Mesenchymal stem cell (in vitro differentiated cells and primary cell): ENCODE data around the gene ZSWIM6.

Experiments used
- DNase-seq: peaks from one replicate; pipeline ENCODE4 v3.0.0-alpha.2; 2013
- H2AFZ ChIP-seq: one replicate; pipeline ENCODE4 v1.6.1; 2013; ENCODE audit warnings: low read depth, mild to moderate bottlenecking, control low read depth, inconsistent platforms, low read length, moderate library complexity
- H2AK5ac ChIP-seq: 2 replicates; pipeline ENCODE4 v1.6.1; 2013; ENCODE audit warnings: low read length, moderate library complexity, mild to moderate bottlenecking, inconsistent platforms; ENCODE audit not compliant: severe bottlenecking
- H2BK120ac ChIP-seq: one replicate; pipeline ENCODE4 v1.6.1; 2013; ENCODE audit warnings: low read depth, mild to moderate bottlenecking, inconsistent platforms, low read length, moderate library complexity
- H2BK12ac ChIP-seq, 2 experiments: one replicate each; pipeline ENCODE4 v1.6.1; 2013; ENCODE audit warnings: inconsistent platforms in 2 of 2, low read length in 2 of 2, mild to moderate bottlenecking in 2 of 2, moderate library complexity in 2 of 2, control low read depth in 1 of 2
- H2BK15ac ChIP-seq: one replicate; pipeline ENCODE4 v1.6.1; 2013; ENCODE audit warnings: mild to moderate bottlenecking, low read depth, inconsistent platforms; ENCODE audit not compliant: poor library complexity, severe bottlenecking
- H2BK5ac ChIP-seq: 2 replicates; pipeline ENCODE4 v1.6.1; 2013; ENCODE audit warnings: low read depth, mild to moderate bottlenecking, low read length, control low read depth, inconsistent platforms; ENCODE audit not compliant: poor library complexity, severe bottlenecking
- H3K14ac ChIP-seq, 2 experiments: one replicate each; pipeline ENCODE4 v1.6.1; 2013; ENCODE audit warnings: inconsistent platforms in 2 of 2, low read length in 2 of 2, control low read depth in 1 of 2, mild to moderate bottlenecking in 1 of 2, moderate library complexity in 1 of 2
- H3K18ac ChIP-seq, 2 experiments: one replicate each; pipeline ENCODE4 v1.6.1; 2013; ENCODE audit warnings: inconsistent platforms in 2 of 2, low read length in 2 of 2, control low read depth in 1 of 2, low read depth in 1 of 2, mild to moderate bottlenecking in 1 of 2
- H3K23ac ChIP-seq, 2 experiments: one replicate each; pipeline ENCODE4 v1.6.1; 2013; ENCODE audit warnings: inconsistent platforms in 2 of 2, low read length in 2 of 2, mild to moderate bottlenecking in 2 of 2, moderate library complexity in 2 of 2, control low read depth in 1 of 2
- H3K27ac ChIP-seq: 2 replicates; pipeline ENCODE4 v1.5.1; 2013; ENCODE audit warnings: mild to moderate bottlenecking, moderate library complexity, low read length, control low read depth, inconsistent platforms; ENCODE audit not compliant: poor library complexity, severe bottlenecking
- H3K27me3 ChIP-seq, 2 experiments: 2 replicates each; pipeline versions ENCODE4 v1.6.1 to v1.7.0; 2013; ENCODE audit warnings: low read length in 2 of 2, mild to moderate bottlenecking in 2 of 2, moderate library complexity in 2 of 2, control low read depth in 1 of 2, inconsistent platforms in 1 of 2; ENCODE audit not compliant: control insufficient read depth in 1 of 2, insufficient read depth in 1 of 2
- H3K36me3 ChIP-seq, 2 experiments: 2 replicates each; pipeline versions ENCODE4 v1.6.1 to v1.7.0; 2013; ENCODE audit warnings: low read length in 2 of 2, control low read depth in 1 of 2, inconsistent platforms in 1 of 2, low read depth in 1 of 2, mild to moderate bottlenecking in 1 of 2; ENCODE audit not compliant: insufficient read depth in 2 of 2, control insufficient read depth in 1 of 2
- H3K4ac ChIP-seq, 2 experiments: one replicate each; pipeline ENCODE4 v1.6.1; 2013; ENCODE audit warnings: inconsistent platforms in 2 of 2, low read length in 2 of 2, mild to moderate bottlenecking in 2 of 2, moderate library complexity in 2 of 2, control low read depth in 1 of 2, low read depth in 1 of 2
- H3K4me1 ChIP-seq: 2 replicates; pipeline ENCODE4 v1.6.1; 2013; ENCODE audit warnings: low read depth, low read length, control low read depth; ENCODE audit not compliant: control insufficient read depth, insufficient read depth
- H3K4me2 ChIP-seq: 2 replicates; pipeline ENCODE4 v1.6.1; 2013; ENCODE audit warnings: low read length, mild to moderate bottlenecking, inconsistent platforms; ENCODE audit not compliant: poor library complexity, severe bottlenecking
- H3K4me3 ChIP-seq, 2 experiments: 2 replicates each; pipeline versions ENCODE4 v1.5.1 to v1.7.0; 2013; ENCODE audit warnings: low read length in 2 of 2, mild to moderate bottlenecking in 2 of 2, control low read depth in 1 of 2, low read depth in 1 of 2; ENCODE audit not compliant: insufficient read depth in 1 of 2
- H3K79me1 ChIP-seq: replicated peaks from 2 replicates; pipeline ENCODE4 v1.6.1; 2013; ENCODE audit warnings: mild to moderate bottlenecking, control low read depth, low read length, inconsistent platforms; ENCODE audit not compliant: poor library complexity, severe bottlenecking
- H3K9ac ChIP-seq: 2 replicates; pipeline ENCODE4 v1.7.0; 2013; ENCODE audit warnings: mild to moderate bottlenecking, low read length, moderate library complexity
- H3K9me3 ChIP-seq: 2 replicates; pipeline ENCODE4 v1.7.0; 2013; ENCODE audit warnings: mild to moderate bottlenecking, low read length; ENCODE audit not compliant: control insufficient read depth
- H4K8ac ChIP-seq: one replicate; pipeline ENCODE4 v1.6.1; 2013; ENCODE audit warnings: inconsistent platforms, mild to moderate bottlenecking, low read length, moderate library complexity
- H4K91ac ChIP-seq: one replicate; pipeline ENCODE4 v1.6.1; 2013; ENCODE audit warnings: mild to moderate bottlenecking, low read length, inconsistent platforms
- WGBS: methylation state at CpG from one replicate; pipeline ENCODE4 v1.1.7; 2013; ENCODE audit warnings: mixed read lengths; 5-methylcytosine and 5-hydroxymethylcytosine counted together

The ZSWIM6 gene

DNA sequence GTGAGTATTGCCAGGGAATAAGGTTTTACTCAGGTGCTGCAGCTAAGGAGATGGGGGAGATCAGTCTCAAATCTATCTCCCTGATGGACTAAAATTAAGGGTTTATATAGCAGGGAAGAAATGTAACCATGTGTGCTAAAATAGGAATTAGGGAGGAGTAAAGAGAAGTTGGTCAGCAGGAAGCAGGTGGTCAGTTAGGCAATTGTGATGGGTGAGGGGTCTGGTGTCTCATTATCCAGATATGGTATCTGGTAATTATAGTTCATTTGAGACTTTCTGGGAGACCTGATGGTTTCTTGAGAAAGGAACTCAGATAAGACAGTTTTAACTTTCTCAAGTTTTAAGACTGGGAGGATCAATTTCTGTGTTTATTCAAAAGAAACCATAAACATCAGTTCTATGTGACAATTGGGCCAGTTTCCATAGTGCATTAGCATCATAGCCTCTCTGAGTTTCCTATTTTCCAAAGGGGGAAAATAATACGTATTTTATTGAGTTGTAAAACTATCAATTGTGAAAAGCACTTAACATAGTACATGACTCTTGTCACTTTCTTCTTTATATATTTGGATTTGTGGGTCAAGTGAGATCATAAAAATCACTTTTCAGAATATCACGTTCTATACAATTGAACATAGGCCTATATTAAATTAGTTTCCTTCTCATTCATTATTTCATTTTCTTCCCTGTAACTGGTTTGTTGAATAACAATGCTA, 115.9 kb downstream of the ZSWIM6 start:
- no peak overlapping the region for H2BK5ac ChIP-seq
- no peak overlapping the region for H3K27ac ChIP-seq
- no peak overlapping the region for H3K18ac ChIP-seq
- no peak overlapping the region for H3K14ac ChIP-seq
- DNase-seq: no peak
- H3K27me3 ChIP-seq: no peaks in the 10 kb centered on the region
- H4K8ac ChIP-seq: no peak overlapping the region
- H3K4me3 ChIP-seq: no peak overlapping the region
- H4K91ac ChIP-seq: no peak overlapping the region
- H3K4me2 ChIP-seq: no peak overlapping the region
- no peak overlapping the region for H2BK12ac ChIP-seq
- no peak overlapping the region for H2AK5ac ChIP-seq
- H3K79me1 ChIP-seq: peaks cover 18% of the 10 kb centered on the region
- no peak overlapping the region for H2BK15ac ChIP-seq
- no peak overlapping the region for H2BK120ac ChIP-seq
- H3K36me3 ChIP-seq: peaks cover 0 to 5% of the 10 kb centered on the region in 2 experiments
- H2AFZ ChIP-seq: no peak overlapping the region
- no peak overlapping the region for H3K9ac ChIP-seq
- H3K4ac ChIP-seq: no peak overlapping the region
- H3K4me1 ChIP-seq: no peaks in the 10 kb centered on the region
- no CpG with 5 or more reads among the region's 2 CpGs for WGBS
- H3K23ac ChIP-seq: no peak overlapping the region
- peaks cover 10% of the 10 kb centered on the region for H3K9me3 ChIP-seq

DNA sequence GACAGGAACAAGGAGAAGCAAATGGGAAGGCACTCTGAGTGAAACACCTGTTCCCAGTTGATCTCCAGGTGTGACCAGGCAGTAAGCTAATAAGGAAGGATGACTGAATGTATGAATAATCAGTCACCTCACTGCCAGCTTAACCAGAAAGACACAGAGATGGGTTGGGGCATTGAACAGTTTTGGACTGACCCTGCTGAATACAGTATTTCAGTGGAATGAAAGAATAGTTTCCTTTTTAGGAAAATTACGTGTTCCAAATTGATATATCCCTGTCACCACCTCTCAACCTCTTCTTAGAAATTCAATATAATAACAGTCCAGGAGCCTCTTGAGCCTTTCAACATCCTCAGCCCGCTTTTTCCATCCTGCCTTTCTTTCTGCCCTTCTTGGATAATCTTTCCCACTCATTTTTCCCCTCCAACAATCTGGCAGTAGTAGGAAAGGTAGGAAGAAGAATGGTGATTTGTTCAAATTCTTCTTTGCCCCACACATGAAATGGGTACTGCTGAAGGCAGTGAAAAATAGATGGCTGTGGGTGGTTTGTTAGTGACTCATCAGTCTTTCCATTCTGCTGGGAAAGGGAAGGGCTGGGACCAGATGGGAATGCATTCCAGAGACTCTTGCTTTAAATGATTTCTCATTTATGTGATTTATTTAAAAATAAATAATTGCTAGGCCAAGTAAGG, 117.9 kb downstream of the ZSWIM6 start:
- Histone ChIP-seq H3K4me1 (no peaks in the 10 kb centered on the region), H2BK5ac (no peak overlapping the region), H2BK12ac (peak overlapping the region in 1 of 2 experiments; percentile 58), H3K18ac (peak overlapping the region; percentile 14 to 16), H4K8ac (no peak overlapping the region), H3K4me2 (no peak overlapping the region), H3K27ac (peak overlapping the region; percentile 83), H4K91ac (no peak overlapping the region), H3K23ac (peak overlapping the region in 1 of 2 experiments; percentile 14), H3K4ac (no peak overlapping the region), H2AK5ac (peak overlapping the region; percentile 40), H2BK15ac (no peak overlapping the region), H3K36me3 (peaks cover 0 to 3% of the 10 kb centered on the region in 2 experiments), H2AFZ (no peak overlapping the region), H3K4me3 (peak overlapping the region in 1 of 2 experiments; percentile 36), H3K9me3 (peaks cover 6% of the 10 kb centered on the region), H3K9ac (peak overlapping the region; percentile 64), H3K14ac (no peak overlapping the region), H2BK120ac (peak overlapping the region; percentile 21), H3K27me3 (no peaks in the 10 kb centered on the region), H3K79me1 (peaks cover 19% of the 10 kb centered on the region)
- peak; percentile 90 for DNase-seq
- 88% methylated on average over 1 of the region's 2 CpGs for WGBS

DNA sequence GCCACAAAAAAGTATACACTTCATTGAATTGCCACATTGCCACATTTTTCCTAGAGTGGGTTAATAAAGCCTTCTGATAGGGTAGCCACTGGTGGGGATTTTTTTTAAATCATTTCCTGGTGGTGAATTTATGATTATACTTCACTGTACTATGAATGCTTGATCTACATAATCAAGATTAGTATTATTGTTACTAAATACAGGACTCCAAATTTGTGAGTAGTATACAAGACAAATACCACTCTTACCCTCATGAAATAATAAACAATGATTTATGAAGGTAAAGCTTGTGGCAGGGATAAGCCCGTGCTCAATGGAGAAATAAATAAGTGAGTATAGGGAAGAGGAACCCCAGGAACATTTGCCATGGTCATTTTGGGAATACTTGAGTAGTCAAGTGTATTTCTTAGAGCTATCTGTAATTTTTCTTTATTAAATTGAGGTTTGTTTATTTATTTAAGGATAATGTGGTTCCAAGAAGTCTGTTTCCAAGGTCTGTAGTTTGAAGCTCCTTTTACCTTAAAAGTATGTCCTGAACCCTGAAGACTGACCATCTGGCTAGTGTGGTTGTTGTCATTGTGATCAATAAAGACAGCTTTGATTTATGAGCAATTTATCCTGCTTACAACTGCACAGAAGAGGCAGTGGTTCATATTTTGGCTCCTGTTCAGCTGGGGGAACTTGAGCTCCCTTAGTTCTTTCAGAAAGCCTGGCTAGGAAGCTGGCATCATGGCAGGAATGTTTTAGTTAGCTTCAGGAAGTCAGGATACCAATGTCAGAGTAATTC, 118.6 kb downstream of the ZSWIM6 start:
- Histone ChIP-seq H3K27ac (peak overlapping the region; percentile 83), H3K9me3 (peaks cover 6% of the 10 kb centered on the region), H2BK5ac (no peak overlapping the region), H3K9ac (peak overlapping the region; percentile 64), H2AK5ac (no peak overlapping the region), H3K14ac (no peak overlapping the region), H3K36me3 (no peaks in the 10 kb centered on the region), H4K8ac (no peak overlapping the region), H2BK120ac (no peak overlapping the region), H2BK15ac (no peak overlapping the region), H2AFZ (no peak overlapping the region), H3K4me1 (no peaks in the 10 kb centered on the region), H3K79me1 (peaks cover 24% of the 10 kb centered on the region), H3K4me3 (peak overlapping the region in 1 of 2 experiments; percentile 17), H3K4ac (no peak overlapping the region), H2BK12ac (no peak overlapping the region), H4K91ac (no peak overlapping the region), H3K18ac (no peak overlapping the region), H3K27me3 (no peaks in the 10 kb centered on the region), H3K4me2 (no peak overlapping the region), H3K23ac (no peak overlapping the region)
- DNase-seq: peak; percentile 51
- WGBS: 10% methylated on average over 1 of the region's 1 CpG
